GM19193 (cell line): ENCODE data around the gene MIER3.

Experiments used
- POLR2A ChIP-seq: IDR thresholded peaks from 4 replicates; pipeline ENCODE4 v1.6.1; 2011; ENCODE audit not compliant: insufficient read depth, insufficient read length; ENCODE audit errors: extremely low read depth

Gene MIER3

DNA sequence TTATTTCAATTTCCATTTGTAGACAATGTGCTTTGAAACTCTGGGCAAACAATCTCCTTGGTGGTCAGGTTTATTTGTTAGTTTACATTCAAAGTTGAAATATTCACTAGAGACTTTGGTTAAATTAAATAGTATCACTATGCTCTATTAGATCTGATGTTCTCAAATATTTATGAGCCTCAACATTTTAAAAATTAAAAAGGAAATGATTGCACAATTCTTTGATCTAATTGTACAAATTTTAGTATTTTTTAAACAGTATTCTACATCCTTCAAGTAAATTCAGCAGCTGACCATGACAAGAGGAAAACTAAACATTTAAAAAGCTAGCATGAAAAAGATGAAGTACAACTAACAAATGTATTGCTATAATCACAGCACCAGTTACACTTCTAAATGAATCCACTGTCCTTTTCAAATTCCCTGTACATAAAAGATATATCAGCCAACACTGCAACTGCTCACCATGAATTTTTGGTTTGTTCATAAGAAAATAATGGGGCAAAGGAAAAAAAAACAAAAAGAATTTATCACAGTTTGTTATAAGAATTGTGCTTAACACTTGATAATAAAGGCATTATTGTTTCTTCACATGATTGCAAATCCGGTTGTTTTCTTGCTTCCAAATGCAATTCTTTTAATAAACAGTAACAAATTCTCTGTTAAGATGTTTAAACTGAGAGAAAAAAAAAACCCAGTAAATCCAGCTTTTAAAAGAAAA, 31.8 kb downstream of the MIER3 start:
- no peak for TF ChIP-seq POLR2A

DNA sequence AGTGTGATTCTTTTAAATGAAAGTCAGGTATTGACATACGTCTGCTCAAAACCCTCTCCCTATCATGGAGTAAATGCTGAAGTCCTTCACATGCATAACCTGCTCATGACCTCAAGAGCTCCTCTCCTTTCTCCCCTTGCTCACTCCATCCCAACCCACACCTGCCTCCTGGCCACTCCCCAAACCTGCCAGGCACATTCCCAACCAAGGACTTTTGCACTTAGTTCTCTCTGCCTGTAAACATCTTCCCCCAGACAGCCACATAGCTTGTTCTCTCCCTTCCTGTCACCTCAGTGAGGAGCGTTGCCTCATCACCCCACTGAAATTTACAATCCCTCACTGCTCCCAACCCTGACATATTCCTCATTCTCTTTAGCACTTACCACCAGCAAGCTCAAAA, 33.9 kb downstream of the MIER3 start:
- no peak for TF ChIP-seq POLR2A

DNA sequence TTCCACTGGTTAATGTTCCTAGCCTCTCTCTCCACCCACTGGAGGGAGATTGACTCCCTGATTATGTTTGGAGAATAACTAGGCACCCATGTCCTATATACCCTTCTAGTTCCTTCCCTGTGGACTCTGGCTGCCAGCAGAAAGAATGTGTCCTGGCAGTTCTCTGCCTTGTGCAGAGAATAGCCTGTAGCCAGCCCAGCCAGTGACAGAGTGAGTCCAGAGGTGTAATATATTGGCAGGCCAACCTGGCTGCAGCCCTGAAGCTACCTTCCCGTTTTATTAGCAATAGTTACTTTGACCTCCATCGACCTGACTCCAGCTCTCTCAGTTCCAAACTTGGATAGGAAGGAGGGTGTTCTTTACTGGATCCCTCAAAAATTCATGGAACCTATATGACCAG, 34.4 kb downstream of the MIER3 start:
- TF ChIP-seq POLR2A, result no peak

GRCh38 chr5:56914678-56915077, 37.2 kb downstream of the MIER3 start:
- TF ChIP-seq POLR2A, result no peak

DNA sequence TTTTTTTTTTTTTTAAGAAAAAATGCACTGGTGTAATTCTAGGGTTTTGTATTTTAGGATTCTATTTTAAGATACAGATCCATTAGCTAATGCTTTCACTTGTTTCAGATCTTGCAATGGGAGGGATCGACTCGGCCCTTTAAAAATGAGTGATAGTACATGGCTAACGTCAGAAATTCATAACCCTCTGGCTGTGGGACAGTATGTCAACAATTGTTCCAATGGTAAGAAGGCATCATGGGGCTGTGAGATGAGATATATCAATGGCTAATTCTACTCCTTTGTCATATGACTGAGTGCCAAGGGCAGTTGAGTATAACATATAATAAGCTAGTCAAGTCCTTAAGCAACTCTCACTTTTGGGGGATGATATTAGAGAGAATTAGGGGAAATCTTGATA, 38.2 kb downstream of the MIER3 start:
- TF ChIP-seq POLR2A, result no peak

DNA sequence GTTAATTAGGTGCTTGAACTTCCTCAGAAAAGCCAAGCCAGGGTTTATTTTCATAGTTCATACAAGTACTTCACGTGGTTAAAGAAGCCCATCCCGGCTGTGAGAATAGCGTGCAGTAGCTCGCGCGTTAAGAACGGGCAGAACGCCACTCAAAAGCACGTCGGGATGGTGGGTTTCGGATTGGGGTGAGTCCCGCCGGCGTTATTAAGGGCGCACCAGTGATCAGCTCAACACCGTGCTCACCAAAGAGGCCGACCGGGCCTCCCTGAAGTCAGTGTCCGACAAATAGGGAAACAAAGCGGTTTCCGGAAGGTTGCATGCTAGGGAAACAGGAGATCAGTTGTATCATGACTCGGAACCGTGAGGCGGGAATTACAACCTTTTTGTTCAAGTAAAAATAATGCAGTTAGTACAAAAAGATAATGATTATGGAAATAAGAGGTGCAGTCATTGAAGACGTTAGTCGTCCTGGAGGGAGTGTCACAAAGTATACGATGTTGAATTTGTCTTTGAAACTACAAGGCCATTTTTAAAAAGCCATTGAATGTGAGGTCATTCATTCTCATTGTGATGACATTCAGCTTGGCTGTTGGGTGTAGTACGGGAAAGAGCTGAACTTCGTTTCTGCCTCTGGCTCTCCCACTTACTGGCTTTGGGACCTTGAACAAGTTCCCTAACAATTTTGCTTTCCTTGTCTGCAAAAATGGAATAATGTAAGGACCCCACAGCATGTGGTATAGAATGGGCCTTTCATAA, 41.5 kb downstream of the MIER3 start:
- TF ChIP-seq POLR2A, result no peak

- peak; percentile 98 for TF ChIP-seq POLR2A
Observed at GRCh38 chr5:56909294-56910209, 42.4 kb downstream of the MIER3 start, which contains the start of gene SETD9. SETD9 (plus strand) TSS chr5:56909596; CDS start chr5:56909646, 50 bp downstream.

DNA sequence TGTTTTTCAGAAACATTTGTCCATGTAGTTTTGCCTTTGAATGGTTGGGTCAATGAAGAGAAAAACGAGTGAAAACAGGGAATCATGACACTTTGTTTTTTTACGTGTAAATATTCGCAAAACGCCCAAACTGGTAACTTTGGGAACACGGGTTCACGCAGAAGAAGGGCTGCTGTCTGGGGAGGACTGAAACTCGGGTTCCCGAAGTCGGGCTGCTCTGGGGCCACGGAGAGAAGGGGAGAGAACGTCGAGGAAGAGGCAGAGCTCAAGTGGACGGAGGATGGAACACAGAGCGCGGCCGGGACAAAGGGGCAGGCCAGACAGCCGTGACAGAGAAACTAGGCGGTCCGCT, 43.0 kb downstream of the MIER3 start:
- TF ChIP-seq POLR2A, result no peak

DNA sequence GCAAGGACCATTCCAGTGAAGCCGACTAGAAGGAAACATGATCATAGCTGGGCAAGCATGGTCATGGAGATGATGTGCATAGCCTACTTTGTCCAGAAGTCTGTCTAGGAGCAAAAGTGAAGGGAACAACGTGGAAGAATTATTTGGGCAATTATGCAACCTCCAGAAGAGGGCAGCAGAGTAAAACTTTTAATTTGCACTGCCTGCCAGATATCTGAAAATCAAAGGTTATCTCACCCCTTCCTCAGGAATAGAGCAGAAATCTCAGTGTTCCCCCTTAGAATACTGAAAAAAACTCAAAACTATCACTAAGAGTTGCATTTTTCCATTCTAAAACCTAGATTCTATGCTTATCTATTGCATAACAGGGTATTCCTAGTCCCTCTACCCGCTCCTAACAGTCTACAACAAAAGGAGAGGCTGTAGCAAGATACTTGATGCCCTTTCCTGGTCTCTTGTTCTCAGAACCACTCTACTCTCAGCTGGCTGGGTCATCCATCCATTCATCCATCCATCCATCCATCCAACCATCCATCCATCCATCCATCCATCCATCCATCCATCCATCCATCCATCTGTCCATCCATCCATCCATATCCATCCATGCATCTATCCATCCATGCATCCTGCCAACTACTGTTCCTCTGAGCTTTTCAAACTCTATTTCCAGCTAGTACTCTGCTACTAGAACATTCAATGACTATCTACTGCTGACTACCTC, 50.9 kb downstream of the MIER3 start:
- TF ChIP-seq POLR2A, result no peak

DNA sequence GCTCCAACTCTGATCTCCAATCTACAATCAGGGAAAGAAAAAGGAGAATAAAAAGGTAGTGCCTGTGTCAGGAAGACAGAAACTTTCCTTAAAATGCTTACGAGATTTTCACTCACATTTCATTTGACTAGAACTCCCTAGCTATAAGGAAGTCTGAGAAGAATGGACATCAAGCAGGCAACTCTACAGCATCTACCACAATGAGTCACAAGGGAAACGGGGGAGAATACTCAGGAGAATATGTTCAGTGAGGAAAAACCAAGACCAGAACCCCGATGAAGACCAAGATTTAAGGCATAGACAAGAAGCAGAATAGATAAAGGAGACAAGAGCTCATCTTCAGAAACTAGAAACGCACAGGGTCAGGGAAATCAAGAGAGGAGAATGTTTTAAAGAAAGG, 51.5 kb downstream of the MIER3 start:
- TF ChIP-seq POLR2A, result no peak

DNA sequence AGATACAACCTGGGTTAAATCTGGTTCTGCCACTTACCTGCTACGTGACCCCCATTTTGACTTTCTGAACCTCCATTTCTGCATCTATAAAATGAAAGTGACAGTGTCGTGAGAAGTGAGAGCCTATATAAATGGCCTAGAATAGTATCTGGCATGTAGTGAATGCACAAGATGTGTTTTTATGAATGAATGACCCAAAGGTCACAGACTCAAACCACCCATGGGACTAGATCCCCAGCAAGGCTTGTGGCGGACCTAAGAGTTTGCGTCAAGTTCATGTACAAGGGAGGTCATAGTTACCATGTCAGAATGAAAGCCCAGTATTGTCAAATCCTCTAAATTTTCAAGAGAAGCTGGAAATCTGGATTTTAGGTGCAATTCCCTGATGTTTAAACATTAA, 53.7 kb downstream of the MIER3 start:
- TF ChIP-seq POLR2A, result no peak

- TF ChIP-seq POLR2A, result no peak
Observed at GRCh38 chr5:56896763-56897162, 55.2 kb downstream of the MIER3 start.

- TF ChIP-seq POLR2A, result no peak
Observed at GRCh38 chr5:56893251-56893951, 58.5 kb downstream of the MIER3 start.

- TF ChIP-seq POLR2A, result no peak
Observed at GRCh38 chr5:56881571-56881970, 70.4 kb downstream of the MIER3 start.
